GM19438 (cell line): ENCODE data around the gene GRHPR.
"Not testable (repeated sequence)": the region's sequence is repeated elsewhere in the genome, so short reads cannot be mapped to it uniquely, and the experiment has no call there.

ENCODE experiments used
- ATAC-seq: cut with Tn5 transposase; IDR thresholded peaks from one replicate; pipeline ENCODE4 v1.9.1; 2021; ENCODE audit warnings: low read depth; ENCODE audit not compliant: unreplicated experiment

Gene GRHPR

GRCh38 chr9:37397948-37398347 is 24.5 kb upstream of the GRHPR start:
- ATAC-seq = not testable (repeated sequence)

GRCh38 chr9:37398464-37399025 is 24.0 kb upstream of the GRHPR start:
- ATAC-seq = no peak

- ATAC-seq = no peak
Measured at GRCh38 chr9:37399336-37399735, 23.2 kb upstream of the GRHPR start.

- ATAC-seq = no peak
Measured at GRCh38 chr9:37404590-37404989, 17.9 kb upstream of the GRHPR start.

GRCh38 chr9:37405350-37405749 is 17.1 kb upstream of the GRHPR start:
- ATAC-seq = no peak

- ATAC-seq = no peak
Measured at GRCh38 chr9:37405764-37406380, 16.6 kb upstream of the GRHPR start.

DNA sequence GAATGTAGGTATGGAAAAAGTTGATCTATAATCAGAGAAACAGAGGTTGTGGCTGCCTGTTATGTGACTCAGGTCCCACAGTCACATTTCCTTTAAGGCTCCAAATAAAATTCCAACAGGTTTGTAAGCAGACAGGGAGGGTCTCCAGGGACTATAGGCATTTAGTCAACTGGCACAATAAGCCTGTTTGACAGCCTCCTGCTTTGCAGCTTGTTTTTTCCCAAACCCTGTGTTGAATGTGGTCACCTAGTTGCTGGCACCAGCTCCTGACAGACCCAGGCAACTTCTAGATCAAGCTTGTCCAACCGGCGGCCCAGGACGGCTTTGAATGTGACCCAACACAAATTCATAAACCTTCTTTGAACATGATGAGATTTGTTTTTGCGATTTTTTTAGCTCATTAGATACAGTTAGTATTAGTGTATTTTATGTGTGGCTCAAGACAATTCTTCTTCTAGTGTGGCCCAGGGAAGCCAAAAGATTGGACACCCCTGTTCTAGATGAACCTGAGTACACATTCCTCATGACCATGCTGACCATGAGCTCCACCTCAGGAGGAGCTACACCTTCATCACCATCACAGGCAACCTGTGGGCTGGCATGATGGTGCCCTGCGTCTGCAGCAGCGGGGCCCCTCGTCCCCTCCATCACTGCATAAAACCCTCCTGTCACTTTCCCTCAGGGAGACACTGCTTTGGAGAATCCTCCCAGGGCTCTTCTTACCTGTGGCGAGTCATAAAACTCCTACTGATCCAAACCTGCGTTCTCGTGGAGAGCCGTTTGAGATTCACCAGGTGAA is 15.7 kb upstream of the GRHPR start:
- ATAC-seq = no peak

- ATAC-seq = no peak
Measured at GRCh38 chr9:37407468-37407867, 15.0 kb upstream of the GRHPR start.

GRCh38 chr9:37408933-37409710 is 13.4 kb upstream of the GRHPR start:
- peak; percentile 72 for ATAC-seq

DNA sequence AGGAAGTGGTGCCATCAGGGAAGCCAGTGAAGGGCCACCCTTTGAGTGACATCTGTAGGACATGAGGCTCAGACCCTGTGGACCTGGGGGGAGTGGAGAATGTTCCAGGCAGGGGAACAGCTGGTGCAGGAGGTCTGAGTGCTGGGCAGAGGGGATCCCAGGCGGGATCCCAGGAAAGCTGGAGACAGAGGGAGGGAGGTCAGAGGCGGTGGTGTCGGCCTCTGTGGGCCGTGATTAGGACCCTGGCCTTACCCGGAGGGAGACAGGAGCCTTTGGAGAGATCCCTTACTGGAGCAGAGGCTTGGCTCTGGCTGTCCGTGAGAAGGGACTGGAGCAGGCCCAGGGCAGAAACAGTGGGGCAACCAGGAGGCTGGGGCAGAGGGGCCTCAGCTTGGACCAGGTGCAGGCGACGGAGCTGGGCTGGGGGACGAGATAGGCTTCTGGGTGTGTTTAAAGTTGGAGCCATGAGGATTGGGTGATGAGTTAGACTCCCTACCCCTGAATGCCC is 12.1 kb upstream of the GRHPR start:
- ATAC-seq = no peak

DNA sequence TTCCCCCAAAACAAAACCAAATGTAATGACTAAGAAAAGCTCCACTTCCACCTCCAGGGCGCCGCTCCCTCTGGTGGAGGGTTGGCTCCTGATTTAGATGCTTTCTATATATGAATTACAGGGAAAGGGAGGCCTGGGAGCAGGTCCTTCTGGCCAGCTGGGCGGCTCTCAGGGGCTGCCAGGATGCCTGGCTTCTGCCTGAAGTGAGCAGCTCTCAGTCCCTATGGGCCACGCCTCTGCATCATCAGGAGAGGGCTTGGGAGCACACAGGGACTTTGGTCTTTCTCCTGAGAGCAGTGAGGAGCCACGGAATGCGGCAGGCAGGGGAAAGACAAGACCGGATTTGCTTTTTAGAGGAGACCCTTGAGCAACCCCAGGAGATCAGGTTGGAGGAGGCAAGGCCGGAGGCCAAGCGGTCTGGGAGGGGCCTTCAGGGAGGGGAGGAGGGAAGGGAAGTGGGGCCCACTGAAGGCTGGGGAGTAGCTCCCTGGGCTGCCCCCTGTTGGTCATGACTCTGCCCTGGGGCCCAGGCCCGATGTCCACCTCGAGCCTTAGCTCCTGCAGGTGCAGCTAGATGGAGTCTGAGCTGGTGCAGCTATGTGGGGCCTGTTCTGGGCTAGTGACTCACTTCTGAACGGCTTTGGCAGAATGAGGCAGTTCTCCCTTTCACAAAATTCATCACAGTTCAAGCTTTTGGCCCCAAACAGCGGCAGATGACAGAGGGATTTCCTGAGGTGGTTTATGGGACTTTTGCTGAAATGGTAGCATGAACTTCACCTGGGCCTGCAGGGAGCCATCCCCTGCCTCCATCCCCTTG is 11.3 kb upstream of the GRHPR start:
- peak; percentile 19 for ATAC-seq

DNA sequence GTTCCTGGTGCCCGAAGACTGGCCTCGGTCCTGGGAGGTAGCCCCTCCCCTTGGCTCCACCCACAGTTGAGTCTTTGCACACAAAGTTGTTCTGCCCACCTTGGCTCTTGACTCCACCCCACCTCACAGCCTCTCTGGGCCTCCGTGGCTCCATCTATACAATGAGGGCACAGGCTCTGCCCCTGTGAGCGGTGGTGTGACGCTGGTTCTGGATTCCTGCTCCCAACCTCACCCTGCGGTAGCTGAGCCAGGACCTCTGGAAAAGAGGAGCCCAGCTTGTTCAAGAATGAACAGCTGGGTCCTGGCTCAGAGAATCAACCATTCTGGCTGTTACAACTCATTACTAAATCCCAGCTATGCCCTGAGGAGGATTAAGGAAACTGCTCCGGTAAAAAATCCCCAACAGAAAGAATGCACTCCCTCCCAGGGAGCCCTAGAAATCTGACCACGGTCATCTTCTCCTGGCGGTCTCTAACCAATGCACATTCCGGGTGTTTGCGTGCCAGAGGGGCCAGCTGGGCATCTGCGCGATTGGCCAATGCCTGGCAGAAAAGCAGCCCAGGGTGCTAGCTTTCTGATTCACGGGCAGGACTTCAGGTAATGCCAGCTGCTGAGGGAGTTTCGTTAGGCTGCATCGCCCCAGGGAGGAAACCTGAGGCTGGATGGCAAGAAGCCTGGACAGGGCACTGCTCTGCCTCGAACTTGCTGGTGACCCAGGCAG is 9.9 kb upstream of the GRHPR start:
- ATAC-seq = no peak

DNA sequence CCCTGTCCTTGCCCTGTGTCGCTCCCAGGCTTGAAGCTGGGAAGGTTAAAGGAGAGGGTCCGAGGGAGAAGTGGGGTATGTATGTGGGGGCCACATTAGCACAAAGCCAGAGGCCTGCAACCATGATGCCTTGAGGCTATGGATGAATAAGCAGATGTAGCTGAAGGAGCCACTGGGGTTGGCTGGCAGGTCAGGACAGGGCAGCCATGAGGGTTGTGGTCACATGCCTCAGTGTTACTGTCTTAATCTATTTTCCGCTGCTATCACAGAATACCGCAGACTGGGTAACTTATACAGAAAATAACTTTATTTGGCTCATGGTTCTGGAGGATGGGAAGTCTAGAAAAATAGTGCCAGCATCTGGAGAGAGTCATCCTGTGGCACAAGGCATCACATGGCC is 9.2 kb upstream of the GRHPR start:
- no peak for ATAC-seq

GRCh38 chr9:37414503-37414943 is 8.0 kb upstream of the GRHPR start:
- no peak for ATAC-seq

GRCh38 chr9:37415011-37415719 is 7.3 kb upstream of the GRHPR start:
- ATAC-seq = no peak

DNA sequence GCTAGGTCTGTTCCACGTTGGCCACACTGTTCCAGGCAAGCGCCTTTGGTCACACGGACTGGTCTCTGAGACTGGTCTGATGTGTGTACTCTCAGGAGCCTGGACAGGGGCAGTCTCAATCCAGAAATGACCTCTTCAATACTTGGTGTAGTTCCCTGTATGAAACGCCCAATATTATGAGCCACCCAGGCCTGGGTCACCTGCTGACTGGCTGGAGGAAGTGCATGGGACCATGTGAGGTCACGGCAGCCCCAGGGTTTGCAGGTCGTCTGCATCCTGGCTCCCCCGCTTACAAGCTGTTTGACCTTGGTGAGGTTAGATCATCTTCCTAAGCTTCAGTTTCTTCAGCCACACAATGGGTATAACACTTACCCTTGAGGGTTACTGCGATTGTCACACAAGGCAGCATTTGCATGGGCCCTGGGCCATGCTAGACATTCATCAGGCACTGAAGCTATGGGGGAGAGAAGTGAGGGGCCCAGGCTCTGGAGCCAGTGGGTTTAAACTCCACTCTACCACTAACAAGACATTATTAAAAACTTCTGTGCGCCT is 5.2 kb upstream of the GRHPR start:
- ATAC-seq = no peak

- no peak for ATAC-seq
Measured at GRCh38 chr9:37417857-37418618, 4.5 kb upstream of the GRHPR start.

GRCh38 chr9:37419204-37419603 is 3.3 kb upstream of the GRHPR start:
- no peak for ATAC-seq
